Measurements from ENCODE around the gene NOL4L. TPM values are rescaled to one million over a fixed set of nuclear protein-coding genes. Genes with fewer than 3 reads are reported as not detected.

NOL4L gene
- total RNA-seq, 1 experiment from 2014 or later, result 40.9 TPM

GRCh38 chr20:32484958-32485769 is 100.0 kb downstream of the NOL4L start:
- no peak for TF ChIP-seq EZH2 (IDR thresholded peaks at IDR 0.05; ENCODE audit: low read depth)
- TF ChIP-seq CTCF (conservative IDR thresholded peaks at IDR 0.05), result peak; percentile 83
- peaks cover 24% of the 10 kb centered on the region; the same call in 1 of the 2 replicates for H3F3A ChIP-seq (ENCODE audit: insufficient read depth, low read depth)
- peaks cover 13% of the 10 kb centered on the region for H4K20me1 ChIP-seq (ENCODE audit: insufficient read depth)
- peak; percentile 59 to 72 for DNase-seq
- CTCF ChIA-PET, result interaction anchor here (0.6 to 1.6 kb wide), 3 partner anchors 10 to 449 kb away, joined by 3 to 9 read pairs (median 4); no protein-coding TSS in a partner anchor
- H2AFZ ChIP-seq, result peak overlapping the region; percentile 79
- H3K27ac ChIP-seq, result peak overlapping the region; percentile 41; the same call in 1 of the 2 replicates
- no peaks in the 10 kb centered on the region for H3K27me3 ChIP-seq (ENCODE audit: insufficient read depth, low read depth)
- POLR2A ChIA-PET (ENCODE audit: unreplicated experiment), result interaction anchor here (0.5 to 0.6 kb wide), 2 partner anchors 39 to 42 kb away, joined by 3 to 6 read pairs; no protein-coding TSS in a partner anchor
- H3K9me2 ChIP-seq (ENCODE audit: insufficient read depth), result no peaks in the 10 kb centered on the region
- H3K9me3 ChIP-seq (ENCODE audit: insufficient read depth, low read depth), result no peaks in the 10 kb centered on the region
- intact Hi-C loops (cut with micrococcal nuclease; ENCODE audit: unreplicated experiment), result loop anchor here (2.0 to 10.0 kb wide), 2 partner anchors 126 to 650 kb away; partner anchors contain the start of gene ASXL1
- H3K4me1 ChIP-seq (replicated peaks; ENCODE audit: insufficient read depth), result peaks cover 13% of the 10 kb centered on the region
- no peaks in the 10 kb centered on the region for H3K36me3 ChIP-seq (ENCODE audit: low read depth)
- H3K79me2 ChIP-seq (ENCODE audit: low read depth), result peaks cover 17% of the 10 kb centered on the region
- H3K4me3 ChIP-seq, result peak overlapping the region; percentile 82
- BruUV-seq (replicated peaks), result TSS peak; percentile 70
- peak overlapping the region; percentile 98 for H3K4me2 ChIP-seq

- H3F3A ChIP-seq (ENCODE audit: insufficient read depth, low read depth), result peaks cover 24% of the 10 kb centered on the region; the same call in 1 of the 2 replicates
- no peaks in the 10 kb centered on the region for H3K9me2 ChIP-seq (ENCODE audit: insufficient read depth)
- ChIA-PET CTCF (interaction anchor here (0.6 to 1.6 kb wide), 3 partner anchors 9 to 448 kb away, joined by 3 to 9 read pairs (median 4); no protein-coding TSS in a partner anchor), POLR2A (ENCODE audit: unreplicated experiment) (interaction anchor here (0.5 to 0.6 kb wide), 4 partner anchors 43 to 920 kb away, joined by 3 to 28 read pairs (median 7); no protein-coding TSS in a partner anchor)
- H3K4me2 ChIP-seq, result peak overlapping the region; percentile 98
- no peaks in the 10 kb centered on the region for H3K27me3 ChIP-seq (ENCODE audit: insufficient read depth, low read depth)
- H3K4me1 ChIP-seq (replicated peaks; ENCODE audit: insufficient read depth), result peaks cover 13% of the 10 kb centered on the region
- H3K36me3 ChIP-seq (ENCODE audit: low read depth), result no peaks in the 10 kb centered on the region
- H2AFZ ChIP-seq, result peak overlapping the region; percentile 79
- H3K4me3 ChIP-seq, result peak overlapping the region; percentile 82
- BruUV-seq (replicated peaks), result no TSS peak
- peaks cover 17% of the 10 kb centered on the region for H4K20me1 ChIP-seq (ENCODE audit: insufficient read depth)
- peak overlapping the region; percentile 41 for H3K27ac ChIP-seq
- intact Hi-C loops (cut with micrococcal nuclease; ENCODE audit: unreplicated experiment), result loop anchor here (2.0 to 10.0 kb wide), 2 partner anchors 126 to 650 kb away; partner anchors contain the start of gene ASXL1
- no peak for TF ChIP-seq EZH2 (IDR thresholded peaks at IDR 0.05; ENCODE audit: low read depth)
- no peak for TF ChIP-seq CTCF (conservative IDR thresholded peaks at IDR 0.05)
- H3K9me3 ChIP-seq (ENCODE audit: insufficient read depth, low read depth), result no peaks in the 10 kb centered on the region
- DNase-seq, result peak in 1 of 2 experiments; percentile 45
- peaks cover 25% of the 10 kb centered on the region for H3K79me2 ChIP-seq (ENCODE audit: low read depth)
Observed at GRCh38 chr20:32484225-32484957, 100.7 kb downstream of the NOL4L start.
